ENCODE results near the gene IARS1. TPM values are rescaled to one million over a fixed set of nuclear protein-coding genes. Genes with fewer than 3 reads are reported as not detected.

The IARS1 gene
- polyA plus RNA-seq, 3 donors: 98.6 to 116 (median 115) TPM

DNA sequence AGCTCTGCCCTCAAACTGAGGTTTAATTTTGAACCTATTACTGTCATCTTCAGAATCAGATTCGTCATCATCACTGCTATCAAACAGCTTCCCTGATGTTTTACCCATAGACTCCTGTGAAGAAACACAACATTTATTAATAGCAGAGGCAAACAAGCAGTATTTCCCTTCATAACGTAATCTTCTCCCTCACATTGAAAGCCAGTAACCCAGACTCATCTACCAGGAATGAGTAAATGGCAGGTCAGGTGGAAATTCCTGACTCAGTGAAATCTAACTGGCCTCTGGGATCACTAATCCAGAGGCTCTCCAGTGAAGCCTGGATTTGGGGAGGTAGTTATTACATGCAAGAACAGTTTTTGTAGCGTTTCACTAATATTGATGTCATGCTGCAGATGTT, 17.1 kb upstream of the IARS1 start:
- DNase-seq (ENCODE audit: extremely low read depth in 1 of 11, low read depth in 9 of 11, low spot score in 4 of 11): no peak

DNA sequence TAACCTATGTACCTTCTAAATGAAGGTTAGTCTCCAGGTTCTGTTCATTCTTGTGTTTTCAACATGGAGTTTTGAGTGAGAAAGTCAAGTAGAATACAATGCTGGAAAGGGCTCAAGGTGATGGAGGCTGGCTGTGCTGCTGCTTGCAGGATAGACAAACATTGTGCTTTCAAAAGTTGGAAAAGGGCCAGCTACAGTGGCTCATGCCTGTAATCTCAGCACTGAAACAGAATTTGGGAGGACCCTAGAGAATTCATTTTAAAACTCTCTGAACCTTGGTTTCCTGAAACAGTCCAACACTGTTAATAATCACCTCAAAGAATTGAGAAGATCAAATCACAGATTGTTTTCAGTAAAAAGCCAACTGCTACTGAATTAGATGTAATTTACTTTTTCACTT, 15.4 kb upstream of the IARS1 start:
- DNase-seq (ENCODE audit: extremely low read depth in 1 of 11, low read depth in 9 of 11, low spot score in 4 of 11): no peak

DNA sequence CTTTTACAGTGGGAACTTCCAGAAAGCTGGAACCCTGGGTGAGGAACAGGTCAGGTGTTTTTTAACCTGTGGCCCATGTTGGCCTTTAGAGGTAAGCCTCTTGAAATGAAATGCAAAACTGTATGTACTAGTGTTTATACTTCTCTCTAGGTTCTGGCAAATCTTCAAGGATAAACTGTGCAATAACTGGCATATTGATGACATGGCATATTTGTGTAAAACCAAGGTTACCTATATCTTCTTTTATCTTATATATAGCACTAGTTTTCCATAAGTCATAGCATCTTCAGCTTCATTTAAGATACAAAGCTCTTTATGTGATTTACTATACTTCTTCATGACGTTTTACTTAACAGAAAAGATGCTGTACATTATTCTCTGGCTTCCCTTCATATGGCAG, 7.4 kb upstream of the IARS1 start:
- DNase-seq (ENCODE audit: extremely low read depth in 1 of 11, low read depth in 9 of 11, low spot score in 4 of 11): no peak

DNA sequence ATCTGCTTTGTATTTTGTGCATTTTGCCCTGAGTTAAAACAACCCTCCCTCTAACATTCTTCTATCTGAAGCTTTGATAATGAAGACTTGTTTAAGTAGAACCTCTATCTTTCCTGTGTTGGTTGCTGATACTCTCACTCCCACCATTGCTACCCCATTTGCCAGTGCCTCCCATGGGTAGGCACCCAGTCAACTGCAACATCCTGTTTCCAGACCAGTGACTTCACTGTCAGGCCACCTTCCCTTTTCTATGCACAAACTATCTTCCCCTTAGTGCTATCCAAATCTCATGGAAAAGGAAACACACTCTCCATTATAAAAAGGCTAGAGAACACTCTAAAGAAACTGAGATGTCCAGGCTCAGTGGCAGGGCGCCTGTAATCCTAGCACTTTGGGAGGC, 5.6 kb upstream of the IARS1 start:
- DNase-seq (ENCODE audit: extremely low read depth in 1 of 11, low read depth in 9 of 11, low spot score in 4 of 11): no peak

DNA sequence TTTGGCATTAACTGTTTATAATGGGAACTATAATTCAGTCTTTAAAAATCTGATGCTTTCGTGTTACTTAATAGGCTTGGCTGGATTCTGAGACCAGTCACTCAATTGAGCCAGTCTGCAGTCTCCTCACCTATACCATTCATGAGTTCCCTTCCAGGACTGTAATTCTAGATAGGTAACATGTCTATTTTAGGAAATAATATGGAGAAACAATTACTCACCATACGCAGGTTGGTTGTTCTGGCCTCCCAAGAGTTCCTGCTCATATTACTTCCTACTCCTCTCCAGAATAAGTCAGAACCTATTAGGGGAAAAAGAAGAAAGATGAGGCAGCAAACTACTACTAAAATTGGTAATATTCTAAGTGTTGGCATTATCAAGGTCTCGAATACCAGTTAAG, 4.5 kb upstream of the IARS1 start:
- DNase-seq (ENCODE audit: extremely low read depth in 1 of 11, low read depth in 9 of 11, low spot score in 4 of 11): no peak

- DNase-seq (ENCODE audit: extremely low read depth in 1 of 11, low read depth in 9 of 11, low spot score in 4 of 11): no peak
These were observed 4.1 kb upstream of the IARS1 start for GRCh38 chr9:92297611-92298010.

- DNase-seq (ENCODE audit: extremely low read depth in 1 of 11, low read depth in 9 of 11, low spot score in 4 of 11): no peak
These were observed 2.3 kb upstream of the IARS1 start for GRCh38 chr9:92295827-92296258.

- no peak for DNase-seq (ENCODE audit: extremely low read depth in 1 of 11, low read depth in 9 of 11, low spot score in 4 of 11)
These were observed 1.8 kb upstream of the IARS1 start for GRCh38 chr9:92295240-92295790.

DNA sequence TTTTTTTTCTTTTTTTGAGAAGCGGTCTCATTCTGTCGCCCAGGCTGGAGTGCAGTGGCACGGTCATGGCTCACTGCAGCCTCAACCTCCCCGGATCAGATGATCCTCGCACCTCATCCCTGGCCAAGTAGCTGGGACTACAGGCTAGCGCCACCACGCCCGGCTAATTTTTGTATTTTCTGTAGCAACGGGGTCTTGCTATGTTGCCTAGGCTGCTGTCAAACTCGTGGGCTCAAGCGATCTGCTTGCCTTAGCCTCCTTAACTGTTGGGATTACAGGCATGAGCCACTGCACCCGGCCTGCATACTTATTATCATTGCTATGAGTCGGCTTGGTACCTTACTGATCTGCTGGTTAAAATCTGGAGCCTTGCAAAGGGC, 790 bp upstream of the IARS1 start:
- peak in 1 of 11 donors; percentile 13 for DNase-seq (ENCODE audit: extremely low read depth in 1 of 11, low read depth in 9 of 11, low spot score in 4 of 11)

- no peak for DNase-seq (ENCODE audit: extremely low read depth in 1 of 11, low read depth in 9 of 11, low spot score in 4 of 11)
These were observed 482 bp downstream of the IARS1 start for GRCh38 chr9:92293075-92293354.

DNA sequence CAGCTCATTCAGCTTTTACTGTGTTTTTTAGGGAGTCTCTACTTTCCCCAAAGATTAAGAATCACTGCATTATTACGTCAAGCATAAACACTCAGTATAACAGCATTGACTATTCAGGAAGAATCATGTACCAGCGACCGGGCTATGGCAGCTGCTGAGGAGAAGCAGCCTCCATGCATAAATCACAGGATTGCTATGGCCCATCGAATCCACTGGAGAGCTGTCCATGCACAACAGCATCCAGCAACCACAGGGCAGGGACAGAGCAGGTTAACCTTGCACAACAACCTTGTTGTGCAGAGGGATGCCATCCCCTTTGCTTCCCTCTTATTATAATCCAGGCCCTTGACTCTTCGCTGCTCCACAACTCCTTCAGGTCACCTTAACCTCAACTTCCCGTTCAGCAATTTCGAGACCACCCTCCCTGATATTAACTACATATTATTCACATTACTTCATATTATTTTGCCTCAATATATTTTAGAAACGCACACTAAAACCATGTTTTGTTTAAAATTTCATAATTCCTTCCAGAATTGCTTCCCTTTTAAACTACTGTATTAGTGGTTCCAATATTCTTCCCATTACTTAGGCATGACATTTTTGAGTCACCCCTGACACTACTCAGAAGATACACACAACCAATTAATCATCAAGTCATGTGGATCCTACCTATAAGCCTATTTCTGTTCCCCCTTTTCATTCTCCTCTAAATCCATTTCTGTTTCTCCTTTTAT, 991 bp downstream of the IARS1 start:
- no peak for DNase-seq (ENCODE audit: extremely low read depth in 1 of 11, low read depth in 9 of 11, low spot score in 4 of 11)

DNA sequence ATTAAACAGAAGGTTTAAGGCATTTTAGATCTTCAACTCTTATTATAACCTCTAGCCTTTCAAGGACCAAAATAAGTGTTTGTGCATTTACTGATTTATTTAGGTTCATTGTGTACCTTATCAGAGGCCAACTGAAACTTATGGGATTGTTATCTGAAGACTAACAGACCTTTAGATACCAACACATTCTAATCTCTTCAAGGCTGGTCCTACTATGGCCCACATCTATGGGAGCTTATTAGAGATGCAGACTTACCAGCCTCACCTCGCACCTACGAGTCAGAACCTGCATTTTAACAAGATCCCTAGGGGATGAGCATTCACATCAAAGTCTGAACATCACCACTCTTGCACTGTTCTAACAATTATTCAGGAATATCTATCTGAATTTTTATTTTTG, 1.9 kb downstream of the IARS1 start:
- DNase-seq (ENCODE audit: extremely low read depth in 1 of 11, low read depth in 9 of 11, low spot score in 4 of 11): no peak

GRCh38 chr9:92290785-92291429, 2.6 kb downstream of the IARS1 start:
- no peak for DNase-seq (ENCODE audit: extremely low read depth in 1 of 11, low read depth in 9 of 11, low spot score in 4 of 11)

DNA sequence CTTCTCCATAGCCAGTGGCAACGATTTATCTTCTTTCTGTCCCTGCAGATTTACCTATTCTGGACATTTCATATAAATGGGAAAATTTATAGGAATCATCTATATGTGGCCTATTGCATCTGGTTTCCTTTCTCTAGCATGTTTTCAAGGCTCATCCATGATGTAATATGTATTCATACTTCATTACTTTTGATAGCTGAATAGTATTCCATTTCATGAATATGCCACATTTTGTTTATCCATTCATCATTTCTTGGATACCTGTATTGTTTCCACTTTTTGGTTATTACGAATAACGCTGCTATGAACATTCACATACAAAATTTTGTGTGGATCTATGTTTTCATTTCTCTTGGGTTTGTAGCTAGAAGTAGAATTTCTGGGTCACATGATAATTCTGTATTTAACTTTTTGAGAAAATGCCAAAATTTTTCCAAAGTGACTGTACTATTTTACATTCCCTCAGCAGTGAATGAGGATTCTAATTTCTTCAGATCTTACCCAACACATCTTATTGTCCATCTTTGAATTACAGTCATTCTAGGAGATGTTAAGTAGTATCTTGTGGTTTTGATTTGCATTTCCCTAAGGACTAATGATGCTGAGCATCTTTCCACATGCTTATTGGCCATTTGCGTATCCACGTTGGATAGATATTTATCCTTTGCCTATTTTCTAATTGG, 3.6 kb downstream of the IARS1 start:
- DNase-seq (ENCODE audit: extremely low read depth in 1 of 11, low read depth in 9 of 11, low spot score in 4 of 11): no peak

GRCh38 chr9:92279302-92279701, 14.2 kb downstream of the IARS1 start:
- no peak for DNase-seq (ENCODE audit: extremely low read depth in 1 of 11, low read depth in 9 of 11, low spot score in 4 of 11)

- DNase-seq (ENCODE audit: extremely low read depth in 1 of 11, low read depth in 9 of 11, low spot score in 4 of 11): no peak
These were observed 15.4 kb downstream of the IARS1 start for GRCh38 chr9:92278110-92278509.

DNA sequence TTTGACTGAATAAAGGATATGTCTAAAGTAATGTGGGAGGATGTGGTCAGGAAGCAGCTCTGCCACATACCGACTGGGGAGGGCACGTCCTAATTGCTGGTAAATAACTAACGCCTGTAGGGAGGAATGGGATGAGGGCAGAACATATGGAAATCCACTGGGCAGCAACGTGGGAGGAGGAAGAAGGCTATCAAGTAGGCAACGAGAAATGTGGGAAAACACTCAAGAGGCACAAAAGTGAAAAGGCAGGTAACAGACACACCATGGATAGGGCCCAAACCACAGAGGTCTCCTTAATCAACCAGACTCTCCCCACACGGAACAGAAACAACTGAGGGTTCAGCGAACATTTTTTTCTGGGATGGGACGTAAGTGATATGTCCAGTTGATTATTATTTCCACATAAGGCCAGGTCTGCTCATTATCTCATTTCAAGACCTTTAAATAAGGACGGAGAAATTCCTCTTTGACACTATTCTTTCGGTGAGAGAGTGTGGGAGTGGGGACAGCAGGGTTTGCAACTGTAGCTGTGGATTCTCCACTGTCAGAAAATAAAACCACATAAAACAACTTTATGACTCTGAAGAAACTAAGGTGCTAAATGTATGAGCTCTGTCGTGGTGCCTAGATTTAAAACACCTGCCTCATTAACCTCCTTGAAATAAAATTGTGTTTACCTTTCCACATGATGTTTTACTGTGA, 17.0 kb downstream of the IARS1 start:
- peak in 8 of 11 donors; percentile 33 to 62 (median 56) for DNase-seq (ENCODE audit: extremely low read depth in 1 of 11, low read depth in 9 of 11, low spot score in 4 of 11)

DNA sequence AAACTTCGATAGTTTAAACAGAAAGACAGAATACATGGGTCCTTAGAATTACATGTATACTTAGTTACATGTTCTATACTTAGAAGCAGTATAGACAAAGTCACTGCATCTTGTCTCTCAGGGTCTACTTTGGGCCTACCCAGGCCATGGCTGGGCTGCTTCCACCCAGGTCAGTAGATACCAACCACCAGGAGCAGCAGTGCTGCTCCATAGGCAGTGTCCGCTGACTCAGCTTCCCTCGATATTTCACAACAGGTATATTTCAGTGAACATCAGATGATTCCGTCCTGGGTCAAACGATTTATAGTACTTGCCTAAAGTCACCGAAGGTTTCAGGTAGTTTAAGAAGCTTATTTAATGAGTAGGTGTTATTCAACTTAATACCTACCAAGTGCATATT, 18.0 kb downstream of the IARS1 start:
- no peak for DNase-seq (ENCODE audit: extremely low read depth in 1 of 11, low read depth in 9 of 11, low spot score in 4 of 11)

- no peak for DNase-seq (ENCODE audit: extremely low read depth in 1 of 11, low read depth in 9 of 11, low spot score in 4 of 11)
These were observed 23.0 kb downstream of the IARS1 start for GRCh38 chr9:92270511-92270910.

- no peak for DNase-seq (ENCODE audit: extremely low read depth in 1 of 11, low read depth in 9 of 11, low spot score in 4 of 11)
These were observed 27.0 kb downstream of the IARS1 start for GRCh38 chr9:92266486-92266885.

Measured in renal cortex interstitium (tissue), 11 donors.